ENCODE results near the gene FOSL1. TPM values are rescaled to one million over a fixed set of nuclear protein-coding genes. Genes with fewer than 3 reads are reported as not detected.

FOSL1 gene
- total RNA-seq, 1 experiment from 2014 or later = 125 TPM

GRCh38 chr11:65853246-65853979 lies 46.8 kb downstream of the FOSL1 start:
- H4K20me1 ChIP-seq (ENCODE audit: insufficient read depth) = peaks cover 15% of the 10 kb centered on the region; the same call in 1 of the 2 replicates
- H3K27me3 ChIP-seq (ENCODE audit: insufficient read depth, low read length) = no peaks in the 10 kb centered on the region
- intact Hi-C loops (cut with micrococcal nuclease) = no loop called here
- H3K4me1 ChIP-seq (ENCODE audit: control insufficient read depth in 1 of 2, insufficient read depth in 2 of 2, low read length in 2 of 2) = peaks cover 7 to 15% of the 10 kb centered on the region in 2 experiments
- POLR2A ChIA-PET = interaction anchor here (0.6 to 1.2 kb wide), 4 partner anchors 17 to 141 kb away, joined by 3 to 6 read pairs (median 4); partner anchors contain the start of genes FIBP and KAT5
- CTCF ChIA-PET = no interaction called here
- H3K9me2 ChIP-seq (ENCODE audit: insufficient read depth) = no peaks in the 10 kb centered on the region
- no peaks in the 10 kb centered on the region; a peak in 1 of 4 replicates for H3K9me3 ChIP-seq (ENCODE audit: control insufficient read depth in 1 of 2, insufficient read depth in 1 of 2, low read depth in 1 of 2, low read length in 2 of 2)
- H2AFZ ChIP-seq (ENCODE audit: low read depth, low read length, poor library complexity, severe bottlenecking) = no peak overlapping the region
- no peak for TF ChIP-seq FOSL1 (IDR thresholded peaks at IDR 0.05; ENCODE audit: low read depth)
- 0 out of 6 replicates have a peak, but pooled peaks of 1 of the 3 experiments have one; percentile 7 for TF ChIP-seq CTCF (IDR thresholded peaks at IDR 0.05 in 2 of 3, conservative IDR thresholded peaks at IDR 0.05 in 1 of 3; ENCODE audit: borderline replicate concordance in 1 of 3, insufficient read depth in 1 of 3, low read depth in 2 of 3, low read length in 2 of 3)
- H3K4me3 ChIP-seq (replicated peaks in 1 of 2; ENCODE audit: low read depth in 1 of 2, low read length in 2 of 2) = no peak overlapping the region
- no peak overlapping the region; the same call in 1 of the 2 replicates for H3K27ac ChIP-seq (ENCODE audit: low read depth, low read length)
- BruUV-seq (replicated peaks) = no TSS peak
- ATAC-seq (no peak), DNase-seq (ENCODE audit: low read depth, low spot score) (no peak)
- RAD21 ChIA-PET (ENCODE audit: low non-redundant PET in 1 of 2, low total read pairs in 2 of 2, uncharacterized antibody in 2 of 2, unreplicated experiment in 2 of 2) = no interaction called here
- no peak overlapping the region for H3K9ac ChIP-seq (ENCODE audit: low read length)
- H3K36me3 ChIP-seq (ENCODE audit: control insufficient read depth in 1 of 2, insufficient read depth in 2 of 2, low read length in 2 of 2) = peaks cover 31 to 56% of the 10 kb centered on the region in 2 experiments
- peaks cover 41% of the 10 kb centered on the region for H3K79me2 ChIP-seq (ENCODE audit: insufficient read depth, low read length)
- no peak overlapping the region for H3K4me2 ChIP-seq (ENCODE audit: low read length)

- H3K4me2 ChIP-seq (ENCODE audit: low read length) = no peak overlapping the region
- peaks cover 31 to 56% of the 10 kb centered on the region in 2 experiments for H3K36me3 ChIP-seq (ENCODE audit: control insufficient read depth in 1 of 2, insufficient read depth in 2 of 2, low read length in 2 of 2)
- intact Hi-C loops (cut with micrococcal nuclease) = no loop called here
- DNase-seq (ENCODE audit: low read depth, low spot score) (no peak), ATAC-seq (no peak)
- TF ChIP-seq EGR1 (IDR thresholded peaks at IDR 0.05; ENCODE audit: low read depth) = no peak
- no peak for TF ChIP-seq EZH2 (IDR thresholded peaks at IDR 0.05)
- no peak for TF ChIP-seq ZFX (IDR thresholded peaks at IDR 0.05)
- TF ChIP-seq CEBPB (IDR thresholded peaks at IDR 0.05; ENCODE audit: low read depth) = no peak
- no peak for TF ChIP-seq ZBTB33 (IDR thresholded peaks at IDR 0.05; ENCODE audit: extremely low read depth, insufficient replicate concordance, low read length)
- TF ChIP-seq TCF7L2 (IDR thresholded peaks at IDR 0.05; ENCODE audit: borderline replicate concordance, extremely low read depth, insufficient read depth, insufficient read length) = no peak
- no peak for TF ChIP-seq SIN3A (IDR thresholded peaks at IDR 0.05; ENCODE audit: low read depth)
- no peak for TF ChIP-seq SP1 (IDR thresholded peaks at IDR 0.05; ENCODE audit: low read depth)
- TF ChIP-seq YY1 (IDR thresholded peaks at IDR 0.05; ENCODE audit: extremely low read depth, insufficient replicate concordance, low read depth, low read length) = no peak
- no peak for TF ChIP-seq POLR2A (IDR thresholded peaks at IDR 0.05; ENCODE audit: borderline replicate concordance, extremely low read depth, insufficient read depth, insufficient read length)
- TF ChIP-seq ATF3 (IDR thresholded peaks at IDR 0.05) = no peak
- TF ChIP-seq ELF1 (IDR thresholded peaks at IDR 0.05; ENCODE audit: borderline replicate concordance, low read depth) = no peak
- TF ChIP-seq FOSL1 (IDR thresholded peaks at IDR 0.05; ENCODE audit: low read depth) = no peak
- ChIA-PET POLR2A (interaction anchor here (0.7 to 1.7 kb wide), 4 partner anchors 7 to 140 kb away, joined by 3 to 8 read pairs (median 5); partner anchors contain the start of genes FIBP, KAT5 and MUS81), CTCF (no interaction called here), RAD21 (ENCODE audit: low non-redundant PET in 1 of 2, low total read pairs in 2 of 2, uncharacterized antibody in 2 of 2, unreplicated experiment in 2 of 2) (no interaction called here)
- peaks cover 7 to 14% of the 10 kb centered on the region in 2 experiments; a peak in 3 of 4 replicates for H3K4me1 ChIP-seq (ENCODE audit: control insufficient read depth in 1 of 2, insufficient read depth in 2 of 2, low read length in 2 of 2)
- no peaks in the 10 kb centered on the region for H3K27me3 ChIP-seq (ENCODE audit: insufficient read depth, low read length)
- H3K4me3 ChIP-seq (replicated peaks in 1 of 2; ENCODE audit: low read depth in 1 of 2, low read length in 2 of 2) = no peak overlapping the region
- no peaks in the 10 kb centered on the region; a peak in 1 of 4 replicates for H3K9me3 ChIP-seq (ENCODE audit: control insufficient read depth in 1 of 2, insufficient read depth in 1 of 2, low read depth in 1 of 2, low read length in 2 of 2)
- no peak overlapping the region for H3K9ac ChIP-seq (ENCODE audit: low read length)
- peaks cover 15% of the 10 kb centered on the region; the same call in 1 of the 2 replicates for H4K20me1 ChIP-seq (ENCODE audit: insufficient read depth)
- no peaks in the 10 kb centered on the region for H3K9me2 ChIP-seq (ENCODE audit: insufficient read depth)
- H3K27ac ChIP-seq (ENCODE audit: low read depth, low read length) = no peak overlapping the region
- H3K79me2 ChIP-seq (ENCODE audit: insufficient read depth, low read length) = peaks cover 39% of the 10 kb centered on the region
- BruUV-seq (replicated peaks) = no TSS peak
- H2AFZ ChIP-seq (ENCODE audit: low read depth, low read length, poor library complexity, severe bottlenecking) = no peak overlapping the region
These were observed 47.5 kb downstream of the FOSL1 start for GRCh38 chr11:65852508-65853245.
